Cardiac septum (tissue), 1 donor: ENCODE data around the gene ZNF561. TPM values are rescaled to one million over a fixed set of nuclear protein-coding genes. Genes with fewer than 3 reads are reported as not detected.
A peak's percentile ranks its signal among the peaks of the same experiment; 100 is the strongest.
"Not testable (repeated sequence)": the region's sequence is repeated elsewhere in the genome, so short reads cannot be mapped to it uniquely, and the experiment has no call there.

Experiments used
- DNase-seq: peaks from one replicate; pipeline ENCODE4 v3.0.0-alpha.2; 2020; ENCODE audit warnings: low spot score
- intact Hi-C: fragments of 100-400 bp; cut with DNase I; formaldehyde crosslinking; loops from one replicate; pipeline ENCODE4 v1.14.0; 2022
- total RNA-seq: library from RNA; stranded (reverse); fragmentation: NEBNext Ultra II Directional; extraction: Animal tissue kit (Norgen Biotek cat#: 25700); gene quantifications from one replicate; pipeline ENCODE4 v1.2.1, GENCODE V29; 2021
- donor health status: DM: no; HTN: no; CAD: no.

Gene ZNF561
- total RNA-seq, 1 donor from 2014 or later = 27.4 TPM

DNA sequence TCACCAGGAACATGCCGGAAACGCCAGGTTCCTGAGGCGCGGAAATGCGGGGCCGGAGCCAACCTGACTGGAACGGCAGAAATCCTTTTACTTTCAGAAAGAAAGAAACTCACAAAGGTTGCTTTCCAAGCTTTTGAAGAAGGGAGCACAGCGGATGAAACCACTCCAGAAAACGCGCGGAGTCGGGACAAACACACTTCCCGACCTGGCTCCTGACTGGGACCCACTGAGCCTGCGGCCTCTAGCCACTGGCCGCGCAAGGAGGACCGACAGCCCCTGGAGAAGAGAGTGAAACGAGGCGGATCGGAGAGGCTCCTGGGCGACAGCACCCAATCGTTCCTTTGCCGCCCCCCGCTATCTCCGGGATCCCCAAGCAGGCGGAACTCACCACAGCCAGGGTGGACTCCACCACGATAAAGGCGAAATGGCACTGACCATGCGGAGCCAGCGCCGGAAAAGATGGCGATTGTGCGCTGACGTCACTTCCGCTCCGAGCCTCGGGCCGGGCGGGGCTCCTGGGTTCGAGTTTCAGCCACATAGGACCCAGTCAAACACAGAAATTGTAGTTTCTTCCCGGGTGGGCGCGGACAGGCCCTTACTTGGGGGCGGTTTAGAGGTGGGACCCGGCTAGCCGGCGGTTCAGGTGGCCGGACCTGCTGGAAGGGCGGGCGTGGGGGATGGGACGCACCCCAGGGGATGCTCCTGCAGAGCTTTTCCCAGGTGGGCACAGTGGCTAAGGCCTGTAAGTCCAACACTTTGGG lies 36.8 kb downstream of the ZNF561 start, which contains the start of gene ZNF121:
Gene ZNF121 (minus strand): TSS at position 432 of the 761 bp plus-strand sequence. CDS start 16,407 bp downstream, outside the sequence.
- DNase-seq = peak; percentile 93
- intact Hi-C loops = loop anchor here (2.0 to 10.0 kb wide), 3 partner anchors 37 to 269 kb away; partner anchors contain the start of genes ZNF426 and ZNF561

DNA sequence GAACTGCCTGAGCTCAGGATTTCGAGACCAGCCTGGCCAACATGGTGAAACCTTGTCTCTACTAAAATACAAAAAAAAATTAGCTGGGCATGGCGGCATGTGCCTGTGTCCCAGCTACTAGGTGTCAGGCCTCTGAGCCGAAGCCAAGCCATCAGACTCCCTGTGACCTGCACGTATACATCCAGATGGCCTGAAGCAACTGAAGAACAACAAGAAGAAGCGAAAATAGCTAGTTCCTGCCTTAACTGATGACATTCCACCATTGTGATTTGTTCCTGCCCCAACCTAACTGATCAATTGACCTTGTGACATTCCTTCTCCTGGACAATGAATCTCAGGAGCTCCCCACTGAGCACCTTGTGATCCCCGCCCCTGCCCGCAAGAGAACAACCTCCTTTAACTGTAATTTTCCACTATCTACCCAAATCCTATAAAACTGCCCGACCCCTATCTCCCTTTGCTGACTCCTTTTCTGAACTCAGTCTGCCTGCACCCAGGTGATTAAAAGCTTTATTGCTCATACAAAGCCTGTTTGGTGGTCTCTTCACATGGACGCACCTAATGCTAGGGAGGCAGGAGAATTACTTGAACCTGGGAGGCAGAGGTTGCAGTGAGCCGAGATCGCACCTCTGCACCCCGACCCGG lies 38.8 kb downstream of the ZNF561 start:
- intact Hi-C loops = loop anchor here (5.0 to 10.0 kb wide), 2 partner anchors 45 to 267 kb away; partner anchors contain the start of gene ZNF426
- DNase-seq = not testable (repeated sequence)

DNA sequence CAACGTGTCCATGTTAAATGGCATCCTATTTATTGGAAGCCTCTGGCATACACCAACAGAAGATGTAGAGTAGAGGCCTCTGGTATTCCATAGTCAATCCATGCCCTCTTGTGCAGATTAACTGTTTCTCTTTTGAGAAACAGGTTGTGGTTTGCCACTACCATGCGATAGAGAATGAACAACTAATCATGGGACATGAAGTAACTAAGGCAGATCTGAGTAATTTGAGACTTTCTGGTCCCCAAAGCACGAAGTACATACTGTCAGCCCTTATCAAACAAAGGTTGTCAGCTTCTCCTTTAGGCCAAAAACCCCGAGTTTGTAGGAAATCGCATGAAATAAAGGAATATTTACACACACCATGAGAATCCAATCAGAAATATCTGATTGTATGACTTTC lies 40.3 kb downstream of the ZNF561 start:
- no peak for DNase-seq
- intact Hi-C loops = loop anchor here (5.0 to 10.0 kb wide), 2 partner anchors 43 to 266 kb away; partner anchors contain the start of gene ZNF426

DNA sequence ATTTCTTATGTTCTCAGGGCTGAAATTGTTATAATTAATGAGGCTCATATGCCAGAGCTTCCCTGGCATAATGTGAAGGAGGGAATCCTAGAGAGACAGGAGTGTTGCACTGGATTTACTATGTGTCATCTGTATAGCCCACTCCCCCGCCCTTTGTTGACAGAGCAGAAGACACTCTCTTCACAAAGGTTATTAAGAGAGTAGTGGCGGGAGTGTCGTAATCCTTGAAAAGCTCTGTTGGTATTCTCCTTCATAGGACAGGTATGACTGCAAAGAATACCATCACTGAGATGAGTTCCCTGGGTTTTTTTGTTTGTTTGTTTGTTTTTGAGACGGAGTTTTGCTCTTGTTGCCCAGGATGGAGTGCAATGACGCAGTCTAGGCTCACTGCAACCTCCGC lies 50.8 kb downstream of the ZNF561 start:
- no peak for DNase-seq
- intact Hi-C loops = no loop called here

DNA sequence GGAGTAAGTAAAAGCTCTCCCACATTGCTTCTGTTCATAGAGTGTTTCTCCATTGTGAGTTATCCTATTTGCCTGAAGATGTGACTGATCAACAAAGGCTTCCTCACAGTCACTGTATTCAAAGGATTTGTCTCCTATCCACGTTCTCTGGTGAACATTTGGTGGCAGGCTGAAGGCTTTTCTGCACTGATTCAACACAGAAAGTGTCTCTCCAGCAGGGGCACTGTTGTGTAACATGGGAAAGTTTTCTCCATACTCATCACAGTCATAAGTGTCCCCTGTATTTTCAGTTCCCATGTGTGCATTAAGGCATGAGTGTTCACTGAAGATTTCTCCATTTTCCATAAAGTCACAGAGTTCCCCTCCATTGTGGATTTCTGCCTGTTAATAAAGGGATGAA lies 54.3 kb downstream of the ZNF561 start:
- no peak for DNase-seq
- intact Hi-C loops = no loop called here

DNA sequence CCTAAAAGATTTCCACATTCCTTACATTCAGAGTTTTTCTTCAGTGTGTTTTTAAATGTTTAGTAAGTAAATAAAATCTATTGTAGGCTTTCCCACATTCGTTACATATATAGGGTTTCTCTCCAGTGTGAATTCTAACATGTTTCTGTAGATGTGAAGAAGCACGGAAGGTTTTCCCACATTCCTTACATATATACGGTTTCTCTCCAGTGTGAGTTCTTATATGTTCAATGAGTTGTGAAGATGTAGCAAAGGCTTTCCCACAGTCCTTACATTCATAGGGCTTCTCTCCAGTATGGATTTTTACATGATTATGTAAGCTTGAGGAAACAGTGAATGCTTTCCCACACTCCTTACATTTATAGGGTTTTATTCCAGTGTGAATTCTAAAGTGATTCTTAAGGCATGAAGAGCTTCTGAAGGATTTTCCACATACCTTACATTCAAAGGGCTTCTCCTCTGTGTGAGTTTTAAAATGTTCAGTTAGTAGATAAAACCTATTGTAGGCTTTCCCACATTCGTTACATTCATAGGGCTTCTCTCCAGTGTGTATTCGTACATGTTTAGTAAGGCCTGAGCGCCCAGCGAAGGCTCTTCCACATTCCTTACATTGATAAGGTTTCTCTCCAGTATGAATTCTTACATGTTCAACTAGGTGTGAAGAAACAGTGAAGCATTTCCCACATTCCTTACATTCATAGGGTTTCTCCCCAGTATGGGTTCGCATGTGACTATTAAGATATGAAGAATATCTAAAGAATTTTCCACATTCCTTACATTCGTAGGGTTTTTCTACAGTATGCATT lies 54.9 kb downstream of the ZNF561 start:
- DNase-seq = no peak
- intact Hi-C loops = no loop called here

Other genes with a start within 250 kb of the ZNF561 start
- 7.3 TPM for gene ZNF266, start 185.7 kb downstream of the ZNF561 start, total RNA-seq
- gene ZNF560, start 122.6 kb downstream of the ZNF561 start, total RNA-seq = 0.16 TPM
- 14.8 TPM for gene ZNF426, start 82.6 kb downstream of the ZNF561 start, total RNA-seq
- gene ZNF121, start 36.7 kb downstream of the ZNF561 start, total RNA-seq = 23.5 TPM
- 21.9 TPM for gene ZNF562, start 53.9 kb upstream of the ZNF561 start, total RNA-seq
- 10.5 TPM for gene ZNF846, start 147.5 kb upstream of the ZNF561 start, total RNA-seq
- 17.0 TPM for gene FBXL12, start 197.8 kb upstream of the ZNF561 start, total RNA-seq
- 422 TPM for gene UBL5, start 206.7 kb upstream of the ZNF561 start, total RNA-seq
- gene PIN1, start 214.1 kb upstream of the ZNF561 start, total RNA-seq = 93.5 TPM